Measurements from ENCODE around the gene ROBO3.

GRCh38 chr11:124930799-124931198 lies 65.6 kb downstream of the ROBO3 start:
- TF ChIP-seq CTCF (IDR thresholded peaks at IDR 0.05) (no peak), POLR2A (IDR thresholded peaks at IDR 0.05) (no peak)

Measured in vagina (tissue), 2 donors.